Trophoblast cell (in vitro differentiated cells and primary cell): ENCODE data around the gene METRNL.
"Not testable (repeated sequence)": the region's sequence is repeated elsewhere in the genome, so short reads cannot be mapped to it uniquely, and the experiment has no call there.

Source experiments
- DNase-seq, 2 donors: peaks; one replicate each; pipeline ENCODE4 v3.0.0-alpha.2; 2016
- H2AFZ ChIP-seq: 2 replicates; pipeline ENCODE4 v1.6.1; 2013; ENCODE audit warnings: low read length, moderate library complexity, mild to moderate bottlenecking; ENCODE audit not compliant: insufficient read depth, poor library complexity
- H2AK5ac ChIP-seq: 2 replicates; pipeline ENCODE4 v1.6.1; 2013; ENCODE audit warnings: mild to moderate bottlenecking, low read length
- H2BK120ac ChIP-seq: 2 replicates; pipeline ENCODE4 v1.6.1; 2013; ENCODE audit warnings: low read length, mild to moderate bottlenecking, moderate library complexity; ENCODE audit not compliant: insufficient read depth, poor library complexity
- H2BK12ac ChIP-seq: 2 replicates; pipeline ENCODE4 v1.6.1; 2013; ENCODE audit warnings: mild to moderate bottlenecking, low read length, moderate library complexity
- H2BK5ac ChIP-seq: 2 replicates; pipeline ENCODE4 v1.6.1; 2013; ENCODE audit warnings: low read length, low read depth, moderate library complexity, mild to moderate bottlenecking; ENCODE audit not compliant: poor library complexity
- H3K14ac ChIP-seq: 2 replicates; pipeline ENCODE4 v1.6.1; 2013; ENCODE audit warnings: mild to moderate bottlenecking, low read length
- H3K18ac ChIP-seq: 2 replicates; pipeline ENCODE4 v1.6.1; 2013; ENCODE audit warnings: mild to moderate bottlenecking, low read length
- H3K23ac ChIP-seq: 2 replicates; pipeline ENCODE4 v1.6.1; 2013; ENCODE audit warnings: low read length
- H3K27ac ChIP-seq: 2 replicates; pipeline ENCODE4 v1.5.1; 2013; ENCODE audit warnings: low read depth, mild to moderate bottlenecking, inconsistent platforms, low read length, moderate library complexity
- H3K27me3 ChIP-seq: 2 replicates; pipeline ENCODE4 v1.6.1; 2013; ENCODE audit warnings: inconsistent platforms, mild to moderate bottlenecking, low read length, moderate library complexity; ENCODE audit not compliant: insufficient read depth
- H3K36me3 ChIP-seq, 2 experiments: 1 replicate in 1 of 2; 2 replicates in 1 of 2; pipeline ENCODE4 v1.6.1; 2013; ENCODE audit warnings: low read length in 2 of 2, mild to moderate bottlenecking in 2 of 2, moderate library complexity in 1 of 2; ENCODE audit not compliant: insufficient read depth in 2 of 2, control insufficient read depth in 1 of 2
- H3K4ac ChIP-seq: 2 replicates; pipeline ENCODE4 v1.6.1; 2013; ENCODE audit warnings: low read depth, mild to moderate bottlenecking, low read length, moderate library complexity
- H3K4me1 ChIP-seq, 2 experiments: 1 replicate in 1 of 2; 2 replicates in 1 of 2; pipeline ENCODE4 v1.6.1; 2013; ENCODE audit warnings: low read length in 2 of 2, mild to moderate bottlenecking in 2 of 2, moderate library complexity in 1 of 2; ENCODE audit not compliant: insufficient read depth in 2 of 2, control insufficient read depth in 1 of 2
- H3K4me2 ChIP-seq: 2 replicates; pipeline ENCODE4 v1.6.1; 2013; ENCODE audit warnings: inconsistent platforms, mild to moderate bottlenecking, low read length, moderate library complexity
- H3K4me3 ChIP-seq: 2 replicates; pipeline ENCODE4 v1.5.1; 2013; ENCODE audit warnings: mild to moderate bottlenecking, low read depth, low read length, inconsistent platforms
- H3K79me1 ChIP-seq: one replicate; pipeline ENCODE4 v1.6.1; 2013; ENCODE audit warnings: low read length
- H3K79me2 ChIP-seq: 2 replicates; pipeline ENCODE4 v1.6.1; 2013; ENCODE audit warnings: low read length, mild to moderate bottlenecking; ENCODE audit not compliant: control insufficient read depth, insufficient read depth, poor library complexity
- H3K9ac ChIP-seq: 2 replicates; pipeline ENCODE4 v1.6.1; 2013; ENCODE audit warnings: mild to moderate bottlenecking, low read length
- H3K9me3 ChIP-seq: 2 replicates; pipeline ENCODE4 v1.6.1; 2013; ENCODE audit warnings: low read depth, mild to moderate bottlenecking, control low read depth, inconsistent platforms, low read length; ENCODE audit not compliant: insufficient read depth
- H4K12ac ChIP-seq: 2 replicates; pipeline ENCODE4 v1.6.1; 2013; ENCODE audit warnings: low read depth, mild to moderate bottlenecking, low read length, moderate library complexity
- H4K8ac ChIP-seq: 2 replicates; pipeline ENCODE4 v1.6.1; 2013; ENCODE audit warnings: low read depth, mild to moderate bottlenecking, low read length, moderate library complexity
- H4K91ac ChIP-seq: one replicate; pipeline ENCODE4 v1.6.1; 2013; ENCODE audit warnings: low read depth, mild to moderate bottlenecking, low read length, moderate library complexity
- WGBS: extraction: QIAGEN DNeasy Blood & Tissue Kit; methylation state at CpG from one replicate; pipeline ENCODE4 v1.1.7; 2013; ENCODE audit warnings: missing lambda C conversion rate; ENCODE audit not compliant: insufficient read length, insufficient coverage; ENCODE audit errors: extremely low coverage; 5-methylcytosine and 5-hydroxymethylcytosine counted together

Gene METRNL

GRCh38 chr17:83133302-83134121 lies 54.1 kb downstream of the METRNL start:
- Histone ChIP-seq H3K4me2 (no peak overlapping the region), H2AK5ac (no peak overlapping the region), H2BK120ac (no peak overlapping the region), H2AFZ (no peak overlapping the region), H4K91ac (no peak overlapping the region), H2BK5ac (no peak overlapping the region), H3K9ac (no peak overlapping the region), H3K9me3 (peaks cover 45% of the 10 kb centered on the region), H3K27me3 (no peaks in the 10 kb centered on the region), H2BK12ac (no peak overlapping the region), H3K4me1 (no peaks in the 10 kb centered on the region), H4K8ac (no peak overlapping the region), H3K36me3 (no peaks in the 10 kb centered on the region), H3K14ac (no peak overlapping the region), H3K27ac (no peak overlapping the region), H3K18ac (no peak overlapping the region), H4K12ac (no peak overlapping the region), H3K79me2 (no peaks in the 10 kb centered on the region), H3K23ac (no peak overlapping the region), H3K79me1 (no peaks in the 10 kb centered on the region), H3K4me3 (no peak overlapping the region), H3K4ac (no peak overlapping the region)
- peak; percentile 66 to 72 for DNase-seq
- no CpG with 5 or more reads among the region's 16 CpGs for WGBS

- H3K4me1 ChIP-seq, H2AFZ ChIP-seq: not testable (repeated sequence)
- peak in 1 of 2 donors; percentile 57 for DNase-seq
These were observed 55.0 kb downstream of the METRNL start for GRCh38 chr17:83134456-83134855.

GRCh38 chr17:83135692-83136091 lies 56.3 kb downstream of the METRNL start:
- H3K9ac ChIP-seq: no peak overlapping the region
- no peak overlapping the region for H3K4me3 ChIP-seq
- no CpG with 5 or more reads among the region's 14 CpGs for WGBS
- DNase-seq: no peak
- no peak overlapping the region for H4K12ac ChIP-seq
- no peak overlapping the region for H3K27ac ChIP-seq
- no peaks in the 10 kb centered on the region for H3K4me1 ChIP-seq
- no peak overlapping the region for H2AFZ ChIP-seq
- no peak overlapping the region for H2AK5ac ChIP-seq
- H3K79me1 ChIP-seq: no peaks in the 10 kb centered on the region
- H3K14ac ChIP-seq: no peak overlapping the region
- H4K8ac ChIP-seq: no peak overlapping the region
- H3K36me3 ChIP-seq: no peaks in the 10 kb centered on the region
- no peak overlapping the region for H3K23ac ChIP-seq
- peaks cover 40% of the 10 kb centered on the region for H3K9me3 ChIP-seq
- no peak overlapping the region for H4K91ac ChIP-seq
- no peak overlapping the region for H3K18ac ChIP-seq
- no peak overlapping the region for H2BK12ac ChIP-seq
- no peaks in the 10 kb centered on the region for H3K27me3 ChIP-seq
- no peak overlapping the region for H2BK120ac ChIP-seq
- no peaks in the 10 kb centered on the region for H3K79me2 ChIP-seq
- H2BK5ac ChIP-seq: no peak overlapping the region
- no peak overlapping the region for H3K4me2 ChIP-seq
- no peak overlapping the region for H3K4ac ChIP-seq

More at GRCh38 chr17:83134456-83134855, 55.0 kb downstream of the METRNL start:
- not testable (repeated sequence) for H2BK120ac ChIP-seq, H4K91ac ChIP-seq, H4K8ac ChIP-seq, H3K9ac ChIP-seq, H3K27ac ChIP-seq, H4K12ac ChIP-seq, H3K23ac ChIP-seq, H3K27me3 ChIP-seq, H3K79me1 ChIP-seq, H3K4me2 ChIP-seq, H2BK5ac ChIP-seq, H3K4ac ChIP-seq, H3K79me2 ChIP-seq, H3K14ac ChIP-seq, H3K18ac ChIP-seq, H2AK5ac ChIP-seq, H2BK12ac ChIP-seq, H3K4me3 ChIP-seq, H3K36me3 ChIP-seq
- peaks cover 43% of the 10 kb centered on the region for H3K9me3 ChIP-seq
- no CpG with 5 or more reads among the region's 38 CpGs for WGBS

- Histone ChIP-seq H3K4me2 (no peak overlapping the region), H3K23ac (no peak overlapping the region)
These were observed 56.7 kb downstream of the METRNL start for GRCh38 chr17:83136156-83136555.

More at GRCh38 chr17:83136156-83136555, 56.7 kb downstream of the METRNL start:
- H4K12ac ChIP-seq: no peak overlapping the region
- no peak overlapping the region for H3K4me3 ChIP-seq
- no peak overlapping the region for H4K91ac ChIP-seq
- no peak overlapping the region for H2BK5ac ChIP-seq
- no peak overlapping the region for H2AK5ac ChIP-seq
- no peak for DNase-seq
- no peaks in the 10 kb centered on the region for H3K27me3 ChIP-seq
- WGBS: no CpG with 5 or more reads among the region's 13 CpGs
- no peaks in the 10 kb centered on the region for H3K36me3 ChIP-seq
- H3K14ac ChIP-seq: no peak overlapping the region
- H3K79me2 ChIP-seq: no peaks in the 10 kb centered on the region
- H3K9me3 ChIP-seq: peaks cover 37% of the 10 kb centered on the region
- H3K9ac ChIP-seq: no peak overlapping the region
- H4K8ac ChIP-seq: no peak overlapping the region
- no peak overlapping the region for H3K4ac ChIP-seq
- no peak overlapping the region for H2BK120ac ChIP-seq
- H3K18ac ChIP-seq: no peak overlapping the region
- no peaks in the 10 kb centered on the region for H3K79me1 ChIP-seq
- H2AFZ ChIP-seq: no peak overlapping the region
- H3K4me1 ChIP-seq: no peaks in the 10 kb centered on the region
- no peak overlapping the region for H3K27ac ChIP-seq
- no peak overlapping the region for H2BK12ac ChIP-seq
